GM21367 (cell line): ENCODE data around the gene SOX18.

ENCODE experiments used
- ATAC-seq: cut with Tn5 transposase; IDR thresholded peaks from one replicate; pipeline ENCODE4 v1.9.1; 2021; ENCODE audit not compliant: unreplicated experiment

The SOX18 gene

DNA sequence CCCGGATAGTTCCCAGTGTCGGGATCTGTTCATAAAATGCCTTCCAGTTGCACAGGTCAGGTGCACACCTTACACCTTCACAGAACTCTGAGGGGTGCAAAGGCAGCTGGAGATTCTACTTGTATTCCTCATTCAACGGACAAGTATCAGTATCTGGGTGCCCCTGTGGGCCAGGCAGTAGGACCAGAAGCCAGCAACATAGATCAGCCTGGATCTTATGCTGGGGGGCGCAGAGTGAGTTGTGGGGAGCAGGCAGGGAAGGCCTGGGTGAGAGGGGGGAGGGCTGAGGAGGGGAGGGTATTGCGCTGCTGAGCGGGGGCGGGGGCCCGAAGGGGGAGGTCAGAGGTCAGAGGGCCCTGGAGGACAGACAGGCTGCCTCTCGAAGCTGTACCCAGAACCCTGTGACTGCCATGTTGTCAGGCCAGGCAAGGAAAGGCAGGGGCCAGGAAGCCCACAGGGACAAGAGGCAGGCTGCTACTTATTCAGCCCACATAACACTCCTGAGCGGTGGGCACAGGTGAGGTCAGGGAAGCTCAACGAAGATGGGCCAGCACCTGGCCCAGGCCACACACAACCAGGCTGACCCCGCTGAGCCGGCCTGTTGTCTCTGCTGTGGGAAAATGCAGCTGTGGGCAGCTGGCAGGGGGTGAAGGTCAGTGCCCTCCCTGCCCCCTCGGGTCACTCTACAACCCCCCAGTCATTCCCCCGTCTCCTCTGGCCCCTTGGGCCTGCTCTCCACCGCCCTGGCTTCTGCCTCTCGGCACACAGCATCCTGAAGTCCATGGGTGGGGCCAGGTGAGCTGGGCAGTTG is 31.6 kb upstream of the SOX18 start:
- no peak for ATAC-seq

GRCh38 chr20:64080013-64080812 is 30.8 kb upstream of the SOX18 start, which contains the start of gene OPRL1:
OPRL1 (plus strand) TSS chr20:64080082; CDS start chr20:64092721, 12,639 bp downstream.
- ATAC-seq, result no peak

- no peak for ATAC-seq
Observed at GRCh38 chr20:64079273-64080012, 30.0 kb upstream of the SOX18 start, which contains the start of gene RGS19. RGS19 (minus strand) TSS chr20:64079518; CDS start chr20:64076886, 2,632 bp downstream.

DNA sequence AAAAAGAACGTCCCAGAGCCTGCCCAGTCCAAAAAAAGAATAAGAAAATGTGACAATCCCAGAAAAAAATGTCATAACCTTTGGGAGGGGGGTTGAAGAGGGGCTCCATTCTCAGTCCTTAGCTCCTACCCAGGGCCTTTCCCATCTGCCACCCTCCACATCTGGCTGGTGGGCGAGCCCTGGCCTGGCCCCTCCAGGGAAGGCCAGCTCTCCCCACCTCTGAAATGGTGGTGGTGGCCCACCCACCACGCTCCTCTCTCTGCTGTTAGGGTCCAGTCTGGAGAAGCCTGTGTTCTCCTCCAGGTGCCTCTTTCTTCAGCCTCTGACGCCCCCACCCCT is 29.5 kb upstream of the SOX18 start:
- ATAC-seq, result no peak

DNA sequence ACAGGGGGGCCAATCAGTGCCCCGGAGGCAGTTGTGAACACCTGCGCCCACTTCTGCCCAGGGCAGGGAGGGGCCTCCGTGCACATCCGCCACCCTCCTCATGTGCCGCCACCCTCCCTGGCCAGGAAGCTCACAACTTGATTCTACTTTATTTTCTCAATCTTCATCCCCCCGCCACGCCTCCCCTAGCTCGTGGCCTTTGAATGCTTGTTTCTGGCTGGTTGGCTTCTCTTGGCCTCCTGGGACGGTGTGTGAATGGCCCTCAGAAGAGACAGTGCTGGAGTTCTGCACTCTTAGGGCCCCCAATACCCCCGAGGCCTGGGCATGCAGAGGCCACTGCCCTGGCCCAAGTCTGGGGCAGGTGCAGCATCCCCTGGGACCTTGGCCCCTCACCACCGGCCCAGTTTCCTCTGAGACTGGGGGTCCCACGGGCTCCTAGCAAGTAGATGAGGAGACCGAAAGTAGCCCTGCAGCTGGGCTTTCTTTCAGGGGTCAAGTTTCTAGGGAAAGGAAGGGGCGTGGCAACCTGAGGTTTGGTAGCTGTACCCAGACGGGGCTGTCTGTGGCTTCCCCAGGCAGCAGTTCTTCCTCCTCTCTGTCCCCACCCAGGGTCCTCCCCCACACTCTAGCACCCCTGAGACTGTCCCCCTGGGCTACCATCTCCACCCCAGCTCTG is 28.6 kb upstream of the SOX18 start:
- ATAC-seq, result no peak

DNA sequence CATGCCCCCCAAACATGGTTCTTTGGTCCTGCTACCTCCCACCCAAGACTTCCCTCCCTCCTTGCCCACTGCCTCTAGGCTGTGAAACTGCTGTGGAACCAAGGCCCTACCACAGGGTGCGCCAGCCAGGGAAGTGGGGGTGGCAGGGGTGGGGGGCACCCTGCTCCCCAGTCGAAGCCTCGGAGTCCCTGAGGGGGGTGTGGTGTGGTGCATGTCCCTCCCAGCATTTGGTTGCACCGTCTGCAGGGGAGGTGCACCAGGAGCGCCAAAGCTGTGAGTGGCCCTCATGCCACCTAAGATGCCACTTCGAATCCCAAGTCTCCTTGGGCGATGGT is 28.1 kb upstream of the SOX18 start:
- no peak for ATAC-seq

GRCh38 chr20:64077094-64077493 is 27.7 kb upstream of the SOX18 start:
- no peak for ATAC-seq

DNA sequence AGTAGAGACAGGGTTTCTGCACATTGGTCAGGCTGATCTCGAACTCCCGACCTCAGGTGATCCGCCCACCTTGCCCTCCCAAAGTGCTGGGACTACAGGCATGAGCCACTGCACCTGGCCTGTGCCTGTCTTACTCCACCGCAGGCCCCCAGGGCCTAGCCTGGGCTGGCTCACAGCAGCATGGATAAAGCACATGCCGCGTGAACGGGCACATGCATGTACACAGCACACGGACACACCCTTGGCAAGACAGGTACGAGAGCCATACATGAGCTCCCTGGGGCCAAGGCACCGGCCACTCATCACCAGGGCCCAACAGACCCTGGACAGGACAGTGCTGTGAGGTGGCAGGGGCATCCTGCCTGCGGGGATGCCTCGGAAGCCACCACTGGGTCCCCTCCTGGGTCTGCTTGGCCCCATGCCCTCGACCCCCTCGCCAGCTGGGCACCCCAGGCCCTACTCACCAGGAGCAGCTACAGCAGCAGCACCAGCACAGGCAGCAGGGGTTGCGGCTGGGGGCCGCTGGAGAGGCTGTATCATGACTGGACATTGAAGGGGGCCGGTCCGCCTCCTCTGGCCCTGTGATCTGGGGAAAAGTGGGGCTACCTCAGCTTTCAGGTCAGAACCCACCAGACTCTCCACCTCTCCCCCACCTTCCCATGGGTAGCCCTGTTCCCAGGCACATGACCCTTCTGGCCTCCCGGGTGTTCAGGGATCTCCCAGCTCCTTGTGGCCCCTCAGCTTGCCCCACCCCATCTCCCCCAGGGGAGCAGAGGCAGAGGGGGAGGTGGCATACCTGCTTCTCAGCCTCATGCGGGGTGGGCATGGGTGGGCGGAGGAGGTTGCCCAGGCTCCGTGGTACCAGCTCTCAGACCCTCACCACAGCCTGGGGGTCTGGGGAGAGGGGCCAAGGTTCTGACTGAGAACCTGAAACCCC is 26.9 kb upstream of the SOX18 start:
- no peak for ATAC-seq

DNA sequence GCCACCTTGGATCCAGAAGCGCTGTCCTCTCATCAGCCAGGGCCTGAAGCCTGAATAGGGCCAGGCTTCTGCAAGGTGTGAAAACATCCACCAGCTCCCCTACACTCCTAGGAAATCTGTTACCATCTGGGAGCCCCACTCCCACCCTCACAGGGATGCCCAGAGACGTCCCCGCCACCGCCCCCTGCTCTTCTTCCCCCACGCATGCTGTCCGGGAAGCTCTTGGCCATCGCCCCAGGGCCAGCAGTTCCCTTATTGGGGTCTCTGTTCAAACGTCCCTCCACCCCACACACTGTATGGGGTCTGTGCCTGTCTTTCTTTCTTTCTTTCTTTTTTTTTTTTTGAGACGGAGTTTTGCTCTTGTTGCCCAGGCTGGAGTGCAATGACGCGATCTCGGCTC is 26.1 kb upstream of the SOX18 start:
- ATAC-seq, result no peak

- ATAC-seq, result no peak
Observed at GRCh38 chr20:64074963-64075362, 25.5 kb upstream of the SOX18 start.

- no peak for ATAC-seq
Observed at GRCh38 chr20:64074184-64074789, 24.8 kb upstream of the SOX18 start.

DNA sequence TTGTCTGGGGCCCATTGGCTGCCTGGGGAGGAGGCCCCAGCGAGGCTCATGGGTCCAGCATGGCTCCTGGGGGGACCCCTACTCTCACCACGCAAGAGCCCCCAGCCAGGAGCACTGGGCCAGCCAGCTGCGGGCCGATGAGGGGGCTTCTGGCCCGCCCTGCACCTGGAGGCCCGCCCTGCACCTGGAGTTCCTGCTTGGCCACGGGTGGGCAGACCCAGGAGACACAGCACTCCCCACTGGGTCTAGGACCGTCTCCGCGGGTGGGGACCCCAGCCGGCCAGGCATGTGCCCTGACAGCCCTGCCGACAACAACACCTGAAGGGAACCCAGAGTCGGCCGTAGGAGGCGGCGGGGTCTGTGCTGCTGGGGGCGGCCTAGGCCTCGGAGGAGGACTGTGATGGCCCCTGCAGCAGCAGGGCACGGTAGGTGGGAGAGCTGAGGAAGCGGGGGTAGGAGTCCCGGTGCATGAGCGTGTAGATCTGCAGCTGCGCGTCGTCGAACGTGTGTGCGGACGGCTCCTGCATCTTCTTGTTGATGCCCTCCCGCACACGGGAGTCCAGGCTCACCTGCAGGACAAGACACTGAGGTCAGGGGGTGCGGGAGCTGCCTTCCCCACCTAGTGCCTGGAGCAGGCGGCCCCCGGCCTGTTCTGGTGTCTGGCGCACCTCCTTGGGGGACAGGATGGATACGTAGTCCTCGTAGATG is 24.2 kb upstream of the SOX18 start:
- no peak for ATAC-seq

DNA sequence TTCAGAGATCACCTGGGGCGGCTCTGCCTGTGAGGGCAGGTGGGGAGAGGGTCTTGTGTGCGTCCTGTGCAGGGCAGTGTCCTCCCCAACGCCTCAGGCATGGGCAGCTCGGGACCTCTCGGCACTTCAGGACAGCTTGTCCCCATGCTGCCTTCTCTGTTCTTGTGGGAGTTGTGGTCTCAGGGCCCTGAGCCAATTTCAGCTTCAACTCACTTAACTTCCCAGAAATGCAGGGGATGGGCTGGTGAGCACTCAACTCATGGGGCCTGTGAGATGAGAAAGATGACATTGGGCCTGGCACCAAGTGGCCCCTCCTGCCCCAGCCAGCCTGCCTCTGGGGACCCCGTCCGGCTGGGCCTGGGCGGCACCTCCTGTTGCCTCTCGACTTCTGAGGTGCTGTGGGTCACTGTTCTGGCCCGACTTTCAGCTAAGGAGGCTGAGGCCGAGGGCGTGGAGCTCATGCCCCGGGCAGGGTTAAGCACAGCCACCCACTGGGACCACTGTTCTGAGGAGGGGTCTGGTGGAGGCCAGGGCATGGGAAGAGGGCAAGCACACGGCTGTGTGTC is 23.1 kb upstream of the SOX18 start:
- ATAC-seq, result no peak

GRCh38 chr20:64071341-64072332 is 22.2 kb upstream of the SOX18 start:
- no peak for ATAC-seq

DNA sequence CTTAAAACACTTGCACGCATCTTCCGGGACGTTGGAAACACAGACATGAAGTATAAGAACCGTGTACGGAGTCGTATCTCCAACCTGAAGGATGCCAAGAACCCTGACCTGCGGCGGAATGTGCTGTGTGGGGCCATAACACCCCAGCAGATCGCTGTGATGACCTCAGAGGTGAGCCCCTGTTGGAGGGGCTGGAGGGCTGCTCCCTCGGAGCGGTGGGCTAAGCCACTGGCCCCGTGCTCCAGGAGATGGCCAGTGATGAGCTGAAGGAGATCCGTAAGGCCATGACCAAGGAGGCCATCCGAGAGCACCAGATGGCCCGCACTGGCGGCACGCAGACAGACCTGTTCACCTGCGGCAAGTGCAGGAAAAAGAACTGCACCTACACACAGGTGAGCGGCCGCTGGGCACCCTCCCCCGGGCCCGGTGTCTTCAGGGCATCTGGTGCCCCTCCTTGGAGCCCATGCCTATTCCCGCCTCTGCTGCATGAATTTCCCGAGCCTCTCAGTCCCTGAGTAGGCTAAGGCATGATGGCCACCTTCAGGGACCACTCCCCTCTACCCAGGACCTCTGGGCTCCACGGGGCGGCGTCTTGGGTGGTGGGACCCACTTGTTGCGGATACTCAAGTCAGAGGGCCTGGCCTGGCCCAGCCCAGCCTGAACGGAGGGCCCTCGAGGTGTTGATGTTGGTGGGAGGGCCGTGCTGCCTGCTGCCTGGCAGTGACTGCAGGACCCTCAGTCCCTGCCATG is 21.0 kb upstream of the SOX18 start:
- ATAC-seq, result no peak

- ATAC-seq, result no peak
Observed at GRCh38 chr20:64069614-64070243, 20.3 kb upstream of the SOX18 start.
